NT2/D1 (cell line): Measurements from ENCODE around the gene NDE1.

Experiments
- SUZ12 ChIP-seq: IDR thresholded peaks from 2 replicates; pipeline ENCODE4 v1.6.1; 2011; ENCODE audit not compliant: insufficient read length, insufficient read depth; ENCODE audit errors: extremely low read depth
- YY1 ChIP-seq: IDR thresholded peaks from 2 replicates; pipeline ENCODE4 v1.6.1; 2011; ENCODE audit not compliant: insufficient read length, insufficient read depth
- ZNF274 ChIP-seq: IDR thresholded peaks from 2 replicates; pipeline ENCODE4 v1.6.1; 2011; ENCODE audit warnings: mild to moderate bottlenecking, low read depth, low read length

GRCh38 chr16:15708096-15708495, 58.1 kb downstream of the NDE1 start:
- TF ChIP-seq ZNF274, result no peak
- no peak for TF ChIP-seq YY1
- no peak for TF ChIP-seq SUZ12
